ENCODE results near the gene GNAI1. TPM values are rescaled to one million over a fixed set of nuclear protein-coding genes. Genes with fewer than 3 reads are reported as not detected.

GNAI1 gene
- total RNA-seq, 1 donor from 2014 or later: 61.1 TPM

DNA sequence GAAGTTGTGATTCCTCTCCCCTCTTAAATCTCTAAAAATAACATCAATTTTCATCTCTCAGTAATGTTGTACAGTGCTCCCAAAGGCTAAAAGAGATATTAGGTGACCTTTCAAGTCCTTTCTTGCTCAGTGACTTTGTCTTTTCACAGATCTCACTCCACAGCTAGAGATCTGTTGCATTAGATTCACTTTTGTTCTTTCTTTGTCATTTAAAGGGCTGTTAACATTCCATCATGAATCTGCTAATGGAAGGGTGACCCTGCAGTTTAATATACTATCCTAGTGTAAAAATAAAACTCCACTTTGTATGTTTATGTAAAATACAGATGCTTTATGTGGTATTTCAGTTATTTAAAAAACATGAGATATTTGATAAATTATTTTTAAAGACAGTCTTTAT is 30.5 kb downstream of the GNAI1 start:
- H3K36me3 Mint-ChIP-seq: peaks cover 10% of the 10 kb centered on the region
- TF ChIP-seq, protein P1, sequence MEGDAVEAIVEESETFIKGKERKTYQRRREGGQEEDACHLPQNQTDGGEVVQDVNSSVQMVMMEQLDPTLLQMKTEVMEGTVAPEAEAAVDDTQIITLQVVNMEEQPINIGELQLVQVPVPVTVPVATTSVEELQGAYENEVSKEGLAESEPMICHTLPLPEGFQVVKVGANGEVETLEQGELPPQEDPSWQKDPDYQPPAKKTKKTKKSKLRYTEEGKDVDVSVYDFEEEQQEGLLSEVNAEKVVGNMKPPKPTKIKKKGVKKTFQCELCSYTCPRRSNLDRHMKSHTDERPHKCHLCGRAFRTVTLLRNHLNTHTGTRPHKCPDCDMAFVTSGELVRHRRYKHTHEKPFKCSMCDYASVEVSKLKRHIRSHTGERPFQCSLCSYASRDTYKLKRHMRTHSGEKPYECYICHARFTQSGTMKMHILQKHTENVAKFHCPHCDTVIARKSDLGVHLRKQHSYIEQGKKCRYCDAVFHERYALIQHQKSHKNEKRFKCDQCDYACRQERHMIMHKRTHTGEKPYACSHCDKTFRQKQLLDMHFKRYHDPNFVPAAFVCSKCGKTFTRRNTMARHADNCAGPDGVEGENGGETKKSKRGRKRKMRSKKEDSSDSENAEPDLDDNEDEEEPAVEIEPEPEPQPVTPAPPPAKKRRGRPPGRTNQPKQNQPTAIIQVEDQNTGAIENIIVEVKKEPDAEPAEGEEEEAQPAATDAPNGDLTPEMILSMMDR (IDR thresholded peaks at IDR 0.05; ENCODE audit: unreplicated experiment): no peak
- DNase-seq (ENCODE audit: low spot score in 2 of 2, unreplicated experiment in 2 of 2): no peak
- H3K9me3 Mint-ChIP-seq: peaks cover 17% of the 10 kb centered on the region
- H3K4me3 Mint-ChIP-seq: no peak overlapping the region
- H3K27me3 Mint-ChIP-seq (ENCODE audit: low read depth): no peaks in the 10 kb centered on the region
- H3K27ac Mint-ChIP-seq: no peak overlapping the region
- peaks cover 17% of the 10 kb centered on the region for H3K4me1 Mint-ChIP-seq

DNA sequence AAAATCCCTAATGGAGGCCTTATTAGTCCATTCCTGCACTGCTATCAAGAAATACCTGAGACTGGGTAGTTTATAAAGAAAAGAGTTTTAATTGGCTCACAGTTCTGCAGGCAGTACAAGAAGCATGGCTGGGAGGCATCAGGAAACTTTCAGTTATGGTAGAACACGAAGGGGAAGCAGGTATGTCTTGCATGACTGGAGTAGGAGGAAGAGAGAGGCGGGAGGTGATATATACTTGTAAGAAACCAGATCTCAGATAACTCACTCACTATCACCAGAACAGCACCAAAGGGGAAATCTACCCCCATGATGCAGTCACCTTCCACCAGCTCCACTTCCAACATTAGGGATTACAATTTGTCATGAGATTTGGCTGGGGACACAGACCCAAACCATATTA is 35.8 kb downstream of the GNAI1 start:
- H3K27ac Mint-ChIP-seq: no peak overlapping the region
- H3K27me3 Mint-ChIP-seq (ENCODE audit: low read depth): no peaks in the 10 kb centered on the region
- TF ChIP-seq, protein P1 (IDR thresholded peaks at IDR 0.05; ENCODE audit: unreplicated experiment): no peak
- H3K4me1 Mint-ChIP-seq: peaks cover 32% of the 10 kb centered on the region
- H3K9me3 Mint-ChIP-seq: peaks cover 20% of the 10 kb centered on the region
- no peak for DNase-seq (ENCODE audit: low spot score in 2 of 2, unreplicated experiment in 2 of 2)
- no peak overlapping the region for H3K4me3 Mint-ChIP-seq
- peaks cover 11% of the 10 kb centered on the region for H3K36me3 Mint-ChIP-seq

DNA sequence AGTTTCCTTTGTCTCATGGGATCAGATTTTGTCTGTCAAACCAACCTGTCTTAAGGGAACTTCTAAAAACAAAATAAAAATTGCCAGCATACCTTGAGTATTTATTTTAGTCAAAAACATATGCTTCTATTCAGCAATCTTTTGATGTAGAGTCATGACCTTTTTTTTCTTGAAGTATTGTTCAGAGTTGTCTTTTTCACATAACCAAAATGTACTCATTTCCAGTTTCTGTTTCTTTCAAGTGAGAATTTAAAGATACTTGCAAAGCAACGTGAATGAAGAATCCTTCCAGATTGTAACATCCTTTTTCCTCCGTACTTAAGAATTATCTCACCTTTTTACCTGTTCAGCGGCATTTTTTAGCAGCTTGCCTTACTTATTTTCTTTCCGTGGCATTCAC is 37.8 kb downstream of the GNAI1 start:
- Mint-ChIP-seq H3K4me1 (peaks cover 23% of the 10 kb centered on the region), H3K36me3 (peaks cover 14% of the 10 kb centered on the region), H3K27me3 (ENCODE audit: low read depth) (no peaks in the 10 kb centered on the region), H3K9me3 (peaks cover 26% of the 10 kb centered on the region), H3K27ac (peak overlapping the region; percentile 51), H3K4me3 (no peak overlapping the region)
- TF ChIP-seq, protein P1 (IDR thresholded peaks at IDR 0.05; ENCODE audit: unreplicated experiment): no peak
- DNase-seq (ENCODE audit: low spot score in 2 of 2, unreplicated experiment in 2 of 2): no peak

DNA sequence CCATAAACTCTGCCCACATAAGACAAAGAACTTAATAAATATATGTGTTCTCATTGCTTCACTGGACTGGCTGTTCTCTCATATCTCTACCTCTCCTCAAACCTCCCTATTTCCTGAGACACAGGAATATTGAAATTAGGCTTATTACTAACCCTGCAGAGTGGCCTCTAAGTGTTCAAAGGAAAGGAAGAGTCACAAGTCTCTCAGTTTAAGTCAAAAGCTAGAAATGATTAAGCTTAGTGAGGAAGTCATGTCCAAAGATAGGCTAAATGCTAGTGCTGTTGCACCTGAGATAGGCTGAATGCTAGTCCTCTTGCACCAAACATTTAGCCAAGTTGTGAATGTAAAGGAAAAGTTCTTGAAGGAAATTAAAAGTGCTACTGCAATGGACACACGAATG is 41.1 kb downstream of the GNAI1 start:
- no peak for DNase-seq (ENCODE audit: low spot score in 2 of 2, unreplicated experiment in 2 of 2)
- H3K4me3 Mint-ChIP-seq: no peak overlapping the region
- H3K27me3 Mint-ChIP-seq (ENCODE audit: low read depth): no peaks in the 10 kb centered on the region
- peaks cover 23% of the 10 kb centered on the region for H3K4me1 Mint-ChIP-seq
- peaks cover 7% of the 10 kb centered on the region for H3K9me3 Mint-ChIP-seq
- H3K36me3 Mint-ChIP-seq: peaks cover 3% of the 10 kb centered on the region
- no peak overlapping the region for H3K27ac Mint-ChIP-seq
- TF ChIP-seq, protein P1 (IDR thresholded peaks at IDR 0.05; ENCODE audit: unreplicated experiment): no peak

DNA sequence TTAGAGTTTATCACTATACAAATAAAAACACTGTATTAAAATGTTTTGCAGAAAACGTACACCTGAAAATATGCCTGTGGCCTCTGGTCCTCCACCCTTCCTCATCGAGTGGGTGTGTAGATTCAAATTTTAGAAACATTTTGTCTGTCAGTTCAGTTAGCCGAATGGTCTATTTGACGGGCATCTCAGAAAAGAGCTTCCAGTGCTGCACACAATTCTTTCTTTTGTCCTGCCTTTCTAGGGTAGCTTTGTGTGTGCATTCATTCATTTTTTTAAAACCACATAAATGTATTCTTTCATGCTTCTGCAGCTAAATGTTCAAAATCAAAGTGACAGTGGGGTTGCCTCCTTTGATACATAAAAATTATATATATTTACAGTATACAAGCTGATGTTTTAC is 46.8 kb downstream of the GNAI1 start:
- Mint-ChIP-seq H3K9me3 (peaks cover 5% of the 10 kb centered on the region), H3K27me3 (ENCODE audit: low read depth) (no peaks in the 10 kb centered on the region), H3K36me3 (peaks cover 3% of the 10 kb centered on the region), H3K4me3 (no peak overlapping the region), H3K27ac (no peak overlapping the region), H3K4me1 (peaks cover 3% of the 10 kb centered on the region)
- no peak for DNase-seq (ENCODE audit: low spot score in 2 of 2, unreplicated experiment in 2 of 2)
- TF ChIP-seq, protein P1 (IDR thresholded peaks at IDR 0.05; ENCODE audit: unreplicated experiment): no peak

Measured in mesothelial cell of epicardium (in vitro differentiated cells).